Retinal pigment epithelial cell (primary cell): ENCODE results near the gene COL20A1.

Experiments
- DNase-seq: peaks from one replicate; pipeline ENCODE4 v3.0.0-alpha.2; 2010; ENCODE audit warnings: low read depth
- H3K4me3 ChIP-seq: 2 replicates; pipeline ENCODE4 v1.5.1; 2011; ENCODE audit warnings: mild to moderate bottlenecking, low read length, control low read depth, moderate library complexity
- CTCF ChIP-seq: conservative IDR thresholded peaks from 2 replicates; pipeline ENCODE4 v1.5.1; 2011; ENCODE audit warnings: low read depth, low read length, control low read depth, inconsistent platforms

The COL20A1 gene

GRCh38 chr20:63380346-63380870, 87.4 kb downstream of the COL20A1 start:
- no peak for TF ChIP-seq CTCF
- H3K4me3 ChIP-seq: no peak overlapping the region
- DNase-seq: no peak

- H3K4me3 ChIP-seq: no peak overlapping the region
- DNase-seq: no peak
These were observed 88.9 kb downstream of the COL20A1 start for GRCh38 chr20:63381781-63382431.

GRCh38 chr20:63382551-63383300, 89.7 kb downstream of the COL20A1 start:
- DNase-seq: no peak
- TF ChIP-seq CTCF: no peak
- no peak overlapping the region for H3K4me3 ChIP-seq

More at GRCh38 chr20:63381781-63382431, 88.9 kb downstream of the COL20A1 start:
- peak; percentile 94 for TF ChIP-seq CTCF

GRCh38 chr20:63383556-63383955, 90.6 kb downstream of the COL20A1 start:
- no peak for DNase-seq
- TF ChIP-seq CTCF: no peak
- H3K4me3 ChIP-seq: no peak overlapping the region

- no peak for TF ChIP-seq CTCF
- H3K4me3 ChIP-seq: no peak overlapping the region
- no peak for DNase-seq
These were observed 91.3 kb downstream of the COL20A1 start for GRCh38 chr20:63384336-63384735.
